CMK (cell line): ENCODE data around the gene MBD5.

ENCODE experiments used
- DNase-seq: peaks from one replicate; pipeline ENCODE4 v3.0.0-alpha.2; 2010; ENCODE audit warnings: low read depth

The MBD5 gene

DNA sequence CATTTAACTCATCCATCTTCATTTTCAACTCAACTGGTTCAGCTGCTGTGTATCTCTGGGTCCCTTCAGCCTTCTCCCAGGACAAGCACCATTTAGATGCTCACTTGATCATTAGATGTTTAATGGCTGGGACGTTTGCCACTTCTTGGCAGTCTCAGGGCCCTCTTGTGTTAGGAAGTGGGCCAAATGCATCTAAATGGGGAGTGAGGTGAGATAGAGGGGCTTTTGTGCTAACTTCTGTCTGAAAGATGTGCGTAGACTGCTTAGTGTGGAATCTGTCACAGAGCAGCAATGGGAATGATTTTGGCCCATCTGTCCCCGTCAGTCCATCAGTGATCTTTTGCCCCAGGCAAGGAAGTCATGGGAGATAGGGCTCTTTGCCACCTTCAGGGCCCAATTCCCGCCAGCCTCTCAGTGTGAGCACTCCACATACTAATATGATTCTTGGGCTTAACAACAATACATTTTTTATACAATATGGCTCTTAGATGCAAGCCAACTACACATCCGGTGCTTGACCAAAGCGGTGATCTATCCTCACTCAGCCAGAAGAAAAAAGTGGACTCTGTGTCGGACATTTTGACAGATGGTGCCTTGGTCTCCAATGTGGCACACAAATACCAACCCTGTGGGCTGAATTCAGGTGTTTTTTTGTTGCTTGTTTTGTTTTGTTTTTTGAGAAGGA is 528.0 kb downstream of the MBD5 start:
- DNase-seq: no peak

- DNase-seq: no peak
These were observed 531.9 kb downstream of the MBD5 start for GRCh38 chr2:148552675-148553331.

DNA sequence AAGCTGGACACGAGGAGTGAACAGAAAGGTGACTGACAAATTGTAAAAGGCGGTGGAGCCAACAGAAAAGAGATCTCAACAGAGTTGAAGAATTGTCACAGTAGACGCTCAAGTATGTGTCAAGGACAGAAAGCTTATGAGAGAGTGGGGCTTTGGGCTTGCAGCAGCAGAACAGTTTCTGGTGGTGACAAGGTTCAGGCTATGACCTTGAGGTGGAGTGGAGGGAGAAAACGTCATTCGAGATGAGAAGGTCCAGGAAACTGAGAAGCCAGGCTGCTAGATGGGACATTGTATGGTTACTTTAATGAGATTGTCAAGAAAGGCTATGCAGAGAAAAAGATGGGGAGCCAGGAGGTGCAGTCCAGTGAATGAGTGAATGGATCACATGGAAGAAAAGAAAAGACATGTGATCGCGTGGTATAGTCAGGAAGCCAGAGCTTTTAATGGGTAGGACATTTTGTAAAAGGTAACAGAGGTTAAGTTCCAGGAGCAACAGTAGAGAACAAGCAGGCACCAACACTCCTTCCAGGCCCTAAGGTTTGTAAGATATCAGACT is 532.5 kb downstream of the MBD5 start:
- no peak for DNase-seq

DNA sequence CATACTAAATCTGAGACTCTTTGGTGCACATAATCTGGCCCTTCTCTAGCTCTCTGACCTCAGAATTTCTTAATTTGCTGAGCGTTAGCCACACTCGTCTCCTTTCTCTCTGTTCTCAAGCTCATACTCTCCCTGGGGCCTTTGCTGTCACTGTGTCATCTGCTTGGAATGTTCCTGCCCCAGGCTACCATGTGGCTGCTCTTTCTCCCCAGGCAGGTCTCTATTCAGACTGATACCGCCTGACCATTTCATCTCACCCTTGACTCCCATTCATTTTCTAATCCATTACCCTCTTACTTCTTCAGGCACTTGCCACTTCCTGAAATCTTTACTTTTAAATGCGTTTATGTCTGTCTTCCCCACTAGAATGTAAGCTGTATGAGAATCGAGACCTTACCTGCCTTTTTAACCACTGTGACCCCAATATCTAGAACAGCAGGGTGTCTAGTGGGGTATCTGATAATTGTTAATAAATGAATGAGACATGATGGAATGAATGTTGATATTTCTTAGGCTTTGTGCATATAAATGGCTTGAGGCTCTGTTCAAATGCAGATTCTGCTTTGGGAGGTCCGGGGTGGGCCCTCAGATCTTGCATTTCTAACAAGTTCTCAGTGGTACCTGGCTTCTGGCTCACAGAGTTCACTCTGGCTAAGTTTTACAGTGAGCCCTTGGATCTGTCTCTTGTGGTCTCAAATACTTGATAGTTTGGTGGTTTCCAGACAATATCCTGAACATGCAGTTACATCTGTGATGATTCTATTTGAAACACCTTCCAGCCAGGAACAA is 533.8 kb downstream of the MBD5 start:
- DNase-seq: no peak

DNA sequence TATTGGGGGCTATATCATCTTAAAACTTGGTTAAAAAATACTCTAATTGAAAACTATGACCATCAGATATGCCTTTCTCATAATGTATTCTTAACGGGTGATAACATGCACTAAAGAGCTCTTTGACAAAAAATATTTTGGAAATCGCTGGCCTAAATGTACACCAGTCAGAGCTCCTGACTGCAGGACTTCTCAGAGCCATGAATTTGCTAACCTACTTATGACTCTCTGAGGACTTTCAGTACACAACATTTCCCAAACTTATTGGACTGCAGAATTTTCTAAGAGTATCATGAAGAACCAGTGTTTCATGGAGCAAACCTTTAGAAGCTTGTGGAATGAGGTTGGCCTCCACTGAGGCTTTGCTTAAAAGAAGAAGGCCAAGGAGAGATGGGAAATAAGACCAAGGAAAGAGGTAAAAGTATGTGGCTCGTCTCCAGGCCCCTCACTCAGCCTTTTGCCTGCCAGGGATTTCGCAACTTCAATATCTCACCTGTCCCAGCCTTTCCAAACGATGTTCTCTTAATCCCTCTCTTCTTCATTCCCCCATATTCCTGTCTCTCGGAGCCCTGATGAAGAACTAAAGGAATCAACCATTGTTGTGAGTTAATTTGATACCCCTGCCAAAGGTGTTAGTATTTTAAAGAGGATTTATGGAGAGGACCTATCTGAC is 534.9 kb downstream of the MBD5 start:
- no peak for DNase-seq

DNA sequence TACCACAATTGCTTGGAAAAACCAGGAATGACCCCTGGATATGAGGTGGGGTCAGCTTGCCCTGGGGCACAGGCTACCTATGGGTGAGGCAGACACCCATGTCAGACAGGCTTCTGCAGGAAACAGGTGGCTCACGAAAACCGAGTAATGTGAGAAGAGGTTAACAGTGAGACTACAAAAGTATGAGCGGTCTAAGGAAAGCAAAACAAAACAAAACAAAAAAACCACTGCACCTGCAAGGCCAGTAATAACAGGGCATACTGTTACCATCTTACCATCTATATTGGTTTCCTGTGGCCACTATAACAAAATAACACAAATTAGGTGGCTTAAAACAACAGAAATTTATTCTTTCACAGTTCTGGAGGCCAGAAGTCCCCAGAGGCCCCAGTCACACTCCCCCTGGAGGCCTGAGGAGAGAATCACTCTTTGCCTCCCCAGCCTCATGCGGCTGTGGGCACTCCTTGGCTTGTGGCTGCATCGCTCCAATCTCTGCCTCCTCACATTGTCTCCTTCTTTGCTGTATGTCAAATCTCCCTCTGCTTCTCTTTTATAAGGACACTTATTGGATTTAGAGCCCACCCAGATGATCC is 537.0 kb downstream of the MBD5 start:
- DNase-seq: no peak

DNA sequence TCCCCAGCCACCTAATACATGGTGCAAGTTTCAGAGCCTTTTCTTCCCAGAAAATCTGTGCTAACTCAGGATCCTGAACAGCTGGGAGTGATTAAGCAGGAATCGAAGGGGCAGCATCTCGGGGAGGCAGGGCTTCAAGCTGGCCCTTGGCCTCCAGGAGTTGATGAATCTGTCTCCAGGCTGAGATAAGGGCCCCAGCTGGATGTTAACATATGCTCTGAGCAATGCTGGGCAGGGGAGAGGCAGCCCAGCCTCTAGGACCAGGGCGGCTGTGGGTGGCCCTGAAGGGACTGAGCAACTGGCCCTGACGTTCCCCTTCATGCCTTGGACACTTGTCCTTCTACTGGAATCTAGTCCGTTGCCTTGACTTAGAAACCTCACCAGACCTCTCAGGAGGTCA is 539.6 kb downstream of the MBD5 start:
- DNase-seq: no peak

DNA sequence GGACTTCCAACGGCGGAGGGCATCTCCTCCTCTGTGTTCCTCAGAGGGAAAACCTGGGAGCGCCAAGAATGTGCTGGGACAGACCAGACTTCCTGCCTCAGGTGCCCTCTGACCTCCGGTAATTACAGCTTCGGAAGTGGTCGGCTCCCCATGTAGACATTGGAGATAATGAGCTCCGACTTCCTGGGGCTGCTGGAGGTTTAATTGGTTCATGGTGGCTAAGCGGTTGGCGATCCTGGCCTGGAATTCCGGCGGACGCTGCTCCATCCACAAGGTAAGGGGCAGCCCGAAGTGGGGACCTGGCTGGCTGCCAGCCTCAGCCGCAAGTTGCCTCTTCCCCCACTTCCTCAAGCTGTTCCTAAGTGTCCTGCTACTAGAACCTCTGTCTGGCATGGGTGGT is 540.5 kb downstream of the MBD5 start:
- DNase-seq: no peak

DNA sequence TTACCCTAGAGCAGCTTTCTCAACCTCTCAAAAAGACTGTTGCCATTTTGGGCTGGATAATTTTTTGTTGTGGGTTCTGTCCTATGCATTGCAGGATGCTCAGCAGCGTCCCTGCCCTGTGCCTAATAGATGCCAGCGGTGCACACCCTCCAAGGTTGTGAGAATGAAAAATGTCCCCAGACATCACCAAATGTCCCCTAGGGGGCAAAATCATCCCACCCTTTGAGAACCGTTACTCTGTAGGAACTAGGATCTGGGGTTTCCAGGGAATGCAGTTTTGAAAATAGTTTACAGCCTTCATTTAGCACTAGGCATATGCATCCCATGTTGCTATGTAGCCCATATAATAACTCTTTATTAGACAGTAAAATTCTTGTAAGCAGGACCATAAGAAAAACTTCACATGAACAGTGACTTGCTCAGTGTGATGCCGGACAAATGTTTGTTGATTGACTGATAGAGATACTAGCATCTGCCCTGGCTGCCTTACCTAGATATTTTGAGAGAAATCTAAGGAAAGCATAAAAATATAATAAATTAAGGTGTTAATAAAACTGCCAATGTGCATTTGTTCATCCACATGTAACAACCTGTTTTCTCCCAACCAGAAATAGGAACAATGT is 544.5 kb downstream of the MBD5 start:
- DNase-seq: no peak
